Heart left ventricle (tissue), 13 donors: ENCODE data around the gene IFI16.

Source experiments
- CTCF ChIP-seq, 12 donors: fragments of 200-600 bp; sonication (generic) in 4 of 12; IDR thresholded peaks; one replicate each; pipeline versions ENCODE4 v1.5.0 to v1.8.0; 2018 to 2022; ENCODE audit warnings: antibody characterized with exemption in 12 of 12, mild to moderate bottlenecking in 5 of 12
- POLR2A ChIP-seq, 2 donors: fragments of 450-650 bp; IDR thresholded peaks; one replicate each; pipeline ENCODE4 v1.6.1; 2017; ENCODE audit warnings: antibody characterized with exemption in 2 of 2, mild to moderate bottlenecking in 2 of 2, moderate library complexity in 2 of 2
- donor health status: ischemic (EF 13 %, LVEDD 7.1; RV severe dilation, severe dysfunction).
- donor health status: DM: no; HTN: yes; CAD: no.
- donor health status: DM: no; HTN: no; CAD: no.
- donor health status: ischemic (EF 25% LVEDD 6.9; RV normal size, moderate dysfunction).
- donor health status: ischemic (EF 25% LVEDD 5.7; RV mildly dilated, moderate dysfunction).
- donor health status: ischemic (EF 35%, LVEDD 5.7; RV mildly dilated, moderate dysfunction).
- donor health status: nonischemic (EF 11% LVEDD 7.7; RV severe dilation, severe dysfunction).
- donor health status: DM: yes; HTN: yes; CAD: no.
- donor health status: PGD.
- donor health status: ischemic (EF 29% LVEDD 5.4; RV normal size, mild dysfunction).
- donor health status: nonischemic (EF 23%, LVEDD 6.1; RV moderate dilation, normal function).

DNA sequence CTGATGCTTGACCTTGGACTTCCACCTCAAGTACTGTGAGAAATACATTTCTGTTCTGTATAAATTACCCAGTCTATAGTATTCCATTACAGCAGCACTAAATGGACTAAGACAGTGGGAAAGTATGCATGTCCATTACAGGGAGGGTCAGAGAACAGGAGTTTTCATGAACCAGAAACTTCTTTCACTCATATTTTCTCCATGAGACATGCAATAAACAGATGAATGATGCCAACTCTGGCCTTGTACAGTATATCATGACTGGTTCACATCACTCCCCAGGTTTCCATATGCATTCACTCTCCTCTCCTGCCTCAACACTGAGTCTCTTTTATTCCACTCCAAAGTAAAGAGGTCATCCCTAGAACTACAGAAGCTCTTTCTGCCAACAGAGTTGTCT, 4.5 kb upstream of the IFI16 start:
- no peak for TF ChIP-seq CTCF (IDR thresholded peaks at IDR 0.05)
- TF ChIP-seq POLR2A (IDR thresholded peaks at IDR 0.05): no peak
